SK-N-MC (cell line): Measurements from ENCODE around the gene DUT.

Experiments used
- EZH2 ChIP-seq: fragments of 200-600 bp; sonication (generic); IDR thresholded peaks from one replicate; pipeline ENCODE4 v1.6.1; 2017; ENCODE audit warnings: antibody characterized with exemption
- FOXP2 ChIP-seq: optimal IDR thresholded peaks from 2 replicates; pipeline ENCODE3; 2011; ENCODE audit warnings: mild to moderate bottlenecking, moderate library complexity; ENCODE audit not compliant: insufficient read depth; ENCODE audit errors: extremely low read length, control extremely low read depth
- POLR2AphosphoS5 ChIP-seq: IDR thresholded peaks from 2 replicates; pipeline ENCODE4 v1.6.1; 2012; ENCODE audit warnings: mild to moderate bottlenecking, low read depth, low read length, borderline replicate concordance

DNA sequence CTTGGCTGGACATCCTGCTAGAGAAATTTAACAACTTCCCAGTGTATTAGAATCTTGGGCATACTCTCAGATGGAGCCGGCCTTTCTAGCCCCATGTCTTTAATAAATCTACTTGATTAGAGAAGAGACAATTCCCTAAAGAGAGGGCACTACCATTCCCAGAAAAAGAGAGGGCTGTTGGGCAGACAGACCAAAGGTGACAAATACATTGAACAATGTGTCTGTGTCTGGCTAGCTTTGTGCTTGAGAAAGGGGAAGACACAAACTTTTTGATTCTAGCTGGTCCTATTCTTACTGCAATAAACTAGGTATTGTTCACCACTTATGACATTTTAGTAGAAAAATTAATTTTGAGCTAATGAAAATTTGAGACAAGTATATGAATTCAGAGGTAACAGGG lies 57.7 kb downstream of the DUT start:
- TF ChIP-seq EZH2 = no peak
- TF ChIP-seq FOXP2 = no peak
- TF ChIP-seq POLR2AphosphoS5 = no peak
